Glomerular visceral epithelial cell (primary cell): Measurements from ENCODE around the gene ABHD17C.

ENCODE experiments used
- DNase-seq: peaks from one replicate; pipeline ENCODE4 v3.0.0-alpha.2; 2016; ENCODE audit errors: extremely low spot score

The ABHD17C gene

DNA sequence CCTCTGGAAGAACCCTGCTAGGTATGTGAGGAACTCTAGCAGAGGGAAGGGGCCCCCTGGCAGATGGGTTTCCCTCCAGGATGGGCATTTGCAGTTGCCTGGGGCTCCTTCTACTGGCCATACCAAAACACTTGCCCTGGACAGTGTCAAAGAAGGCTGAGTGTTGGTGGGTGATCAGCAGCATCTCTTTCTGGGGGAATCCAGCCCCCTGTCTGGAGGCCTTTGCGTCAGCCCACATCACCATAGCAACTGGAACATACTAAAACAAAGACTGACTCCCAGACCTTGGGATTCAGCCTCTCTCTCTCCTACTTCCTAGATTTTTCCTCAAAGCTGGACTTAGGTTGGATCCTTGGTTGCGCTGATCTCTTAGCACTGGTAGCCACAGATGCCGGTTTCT, 92.2 kb downstream of the ABHD17C start:
- DNase-seq = no peak

DNA sequence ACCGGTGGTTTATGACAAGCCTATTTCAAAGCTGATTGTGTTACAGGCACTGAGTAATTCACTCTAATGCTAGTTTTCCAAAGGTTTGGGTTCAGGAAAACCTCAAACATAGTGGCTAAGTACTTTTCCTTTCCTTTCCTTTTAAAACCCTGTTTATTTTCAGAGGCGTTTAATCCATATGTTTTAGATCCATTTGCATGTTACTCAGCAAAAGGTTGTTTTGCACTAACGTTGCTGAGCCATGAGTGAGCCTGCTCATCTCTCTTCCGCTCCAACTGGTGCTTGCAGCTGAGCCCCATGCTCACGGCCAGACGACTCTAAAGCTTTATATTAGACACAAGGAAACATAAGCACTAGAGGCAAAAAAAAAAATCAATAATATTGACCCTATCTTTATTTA, 93.4 kb downstream of the ABHD17C start:
- no peak for DNase-seq

GRCh38 chr15:80789296-80789695, 94.2 kb downstream of the ABHD17C start:
- DNase-seq = peak; percentile 61

- DNase-seq = no peak
Measured at GRCh38 chr15:80789796-80790195, 94.7 kb downstream of the ABHD17C start.

- no peak for DNase-seq
Measured at GRCh38 chr15:80790236-80790635, 95.1 kb downstream of the ABHD17C start.

DNA sequence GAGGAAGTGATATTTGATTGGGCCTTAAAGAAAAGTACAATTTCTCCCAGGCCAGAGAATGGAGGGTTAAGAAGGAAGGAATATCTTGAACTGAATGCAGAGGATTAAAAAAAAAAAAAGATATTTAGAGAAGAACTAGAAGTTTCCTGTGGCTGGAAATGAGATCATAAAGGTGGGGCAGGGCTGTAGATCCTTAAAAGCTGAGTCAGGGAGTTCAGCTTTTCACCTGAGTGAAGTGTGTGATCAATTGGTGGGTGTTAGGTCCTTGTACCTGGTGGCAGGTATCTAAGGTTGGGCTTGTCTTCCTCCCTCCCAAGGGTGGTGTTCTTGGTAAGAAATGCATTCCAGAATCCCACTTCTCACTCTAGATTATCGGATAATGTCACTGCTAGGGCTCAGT, 95.9 kb downstream of the ABHD17C start:
- no peak for DNase-seq

- DNase-seq = no peak
Measured at GRCh38 chr15:80796407-80796806, 101.3 kb downstream of the ABHD17C start.

DNA sequence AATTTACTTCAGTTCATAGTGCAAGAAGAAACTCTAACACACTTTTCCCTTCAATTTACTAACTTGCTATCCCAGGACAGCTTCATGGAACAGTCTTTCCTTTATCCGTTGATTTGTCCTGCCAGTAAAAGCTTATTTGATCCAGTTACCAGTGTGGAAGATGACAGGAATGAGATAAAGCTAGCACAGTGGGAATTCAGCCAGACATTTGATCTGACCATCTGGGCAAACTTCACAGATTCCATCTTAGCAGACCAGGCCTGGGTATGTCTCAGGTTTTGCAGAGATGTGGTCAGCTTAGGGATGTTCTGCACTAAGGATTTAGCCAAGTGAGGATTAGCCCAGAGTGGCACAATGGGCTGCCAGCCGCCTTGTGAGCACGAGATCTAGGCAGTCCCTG, 103.8 kb downstream of the ABHD17C start:
- no peak for DNase-seq

GRCh38 chr15:80800067-80800466, 105.0 kb downstream of the ABHD17C start:
- no peak for DNase-seq

DNA sequence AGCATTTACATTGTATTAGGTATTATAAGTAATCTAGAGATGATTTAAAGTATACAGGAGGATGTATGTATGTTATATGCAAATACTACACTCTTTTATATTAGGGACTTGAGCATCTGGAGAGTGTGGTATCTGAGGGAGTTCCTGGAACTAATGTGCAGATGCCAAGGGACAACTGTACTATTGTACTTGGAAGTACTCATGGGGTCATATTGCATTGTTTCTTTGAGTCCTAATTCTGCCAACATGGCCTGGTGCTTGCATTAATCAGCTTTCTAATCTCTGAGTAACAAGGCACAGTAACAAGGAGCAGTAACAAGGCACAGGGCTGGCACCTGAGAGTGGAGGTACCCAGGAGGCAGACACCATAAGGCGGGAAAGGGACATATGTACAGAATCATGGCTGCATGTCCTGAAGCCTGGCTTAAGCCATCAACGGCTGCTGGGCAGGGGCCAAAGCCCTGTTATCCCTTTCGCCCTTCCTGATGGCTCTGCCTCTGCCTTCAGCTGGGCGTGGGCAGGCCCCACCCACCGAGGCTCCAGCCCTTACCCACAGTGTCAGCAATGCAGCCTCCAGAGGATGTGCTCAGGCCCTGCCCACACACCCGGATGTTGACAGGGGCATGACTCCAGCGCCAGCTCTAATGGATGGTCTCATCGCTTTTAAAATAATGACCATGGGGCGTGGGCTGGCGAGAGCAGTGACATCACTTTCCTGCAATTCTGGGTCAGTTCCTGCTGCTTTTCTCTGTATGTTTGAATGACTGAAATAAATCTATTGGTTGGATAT, 107.0 kb downstream of the ABHD17C start:
- DNase-seq = no peak

DNA sequence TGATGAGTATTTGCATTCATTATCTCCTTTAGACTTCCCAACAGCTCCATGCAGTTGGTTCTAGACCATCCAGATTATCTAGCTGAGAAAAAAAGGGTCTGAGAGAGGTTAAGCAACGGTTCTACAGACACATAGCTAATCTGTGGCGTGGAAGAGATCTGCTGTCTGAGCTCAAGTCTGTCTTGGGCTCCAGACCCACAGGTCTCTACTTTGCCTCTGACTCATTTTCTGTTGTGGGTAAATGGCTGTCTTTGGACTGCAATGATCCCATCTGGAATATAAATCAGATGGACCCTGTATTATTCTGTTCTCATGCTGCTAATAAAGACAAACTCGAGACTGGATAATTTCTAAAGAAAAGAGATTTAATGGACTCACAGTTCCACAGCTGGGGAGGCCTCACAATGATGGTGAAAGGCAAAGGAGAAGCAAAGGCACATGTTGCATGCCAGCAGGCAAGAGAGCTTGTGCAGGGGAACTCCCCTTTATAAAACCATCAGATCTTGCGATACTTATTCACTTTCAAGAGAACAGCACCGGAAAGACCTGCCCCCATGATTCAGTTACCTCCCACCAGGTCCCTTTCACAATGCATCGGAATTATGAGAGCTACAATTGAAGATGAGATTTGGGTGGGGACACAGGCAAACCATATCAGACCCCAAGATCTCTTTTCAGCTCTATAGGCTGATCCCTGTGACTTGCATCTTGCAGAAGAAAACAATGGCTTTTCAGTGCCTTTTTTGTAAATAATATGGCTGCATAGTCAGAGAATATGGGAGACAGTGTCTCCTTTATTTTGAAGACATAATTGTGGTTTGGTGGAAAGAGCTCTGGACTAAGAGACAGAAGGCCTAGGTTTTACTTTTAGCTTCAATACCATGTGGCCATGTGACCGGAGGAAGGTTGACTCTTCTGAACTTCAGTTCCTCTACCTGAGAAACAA, 108.7 kb downstream of the ABHD17C start:
- DNase-seq = no peak

GRCh38 chr15:80804970-80805495, 109.9 kb downstream of the ABHD17C start:
- DNase-seq = no peak
